Ovary (tissue), 9 donors: ENCODE data around the gene FIZ1. TPM values are rescaled to one million over a fixed set of nuclear protein-coding genes. Genes with fewer than 3 reads are reported as not detected.

Experiments used
- DNase-seq, 5 donors: peaks; one replicate each; pipeline ENCODE4 v3.0.0-alpha.2; 2019 to 2020
- H3K27ac ChIP-seq, 2 donors: fragments of 200-600 bp; one replicate each; pipeline versions ENCODE4 v1.5.1 to v1.8.0; 2019 to 2022
- H3K27me3 ChIP-seq: fragments of 200-600 bp; one replicate; pipeline ENCODE4 v1.8.0; 2022
- H3K36me3 ChIP-seq: fragments of 200-600 bp; sonication (generic); one replicate; pipeline ENCODE4 v1.5.1; 2019
- H3K4me1 ChIP-seq: one replicate; pipeline ENCODE4 v1.8.1; 2013; ENCODE audit warnings: mild to moderate bottlenecking, moderate library complexity; ENCODE audit not compliant: insufficient read depth
- H3K4me3 ChIP-seq: fragments of 200-600 bp; sonication (generic); one replicate; pipeline ENCODE4 v1.5.1; 2017
- H3K9me3 ChIP-seq, 2 donors: fragments of 200-600 bp in 1 of 2; sonication (generic) in 1 of 2; one replicate each; pipeline versions ENCODE4 v1.5.1 to v1.8.1; 2013 to 2019; ENCODE audit warnings: mild to moderate bottlenecking in 1 of 2, moderate library complexity in 1 of 2
- CTCF ChIP-seq, 3 donors: fragments of 450-650 bp in 2 of 3; fragments of 200-600 bp in 1 of 3; IDR thresholded peaks; one replicate each; pipeline versions ENCODE4 v1.5.1 to v1.8.0; 2016 to 2022; ENCODE audit warnings: antibody characterized with exemption in 3 of 3, mild to moderate bottlenecking in 1 of 3
- EP300 ChIP-seq: sonication (generic); formaldehyde crosslinking; IDR thresholded peaks from one replicate; pipeline ENCODE4 v1.6.1; 2017; ENCODE audit warnings: antibody characterized with exemption
- POLR2A ChIP-seq: fragments of 450-650 bp; IDR thresholded peaks from one replicate; pipeline ENCODE4 v1.6.1; 2017; ENCODE audit warnings: antibody characterized with exemption, mild to moderate bottlenecking, moderate library complexity
- WGBS, 3 donors: extraction: QIAGEN DNeasy Blood & Tissue Kit in 1 of 3; methylation state at CpG; one replicate each; pipeline versions ENCODE4 v1.1.5 to v1.1.7; 2013 to 2017; 5-methylcytosine and 5-hydroxymethylcytosine counted together
- intact Hi-C, 4 donors: fragments of 100-400 bp; cut with DNase I; formaldehyde crosslinking; loops; one replicate each; pipeline versions ENCODE4 v1.11.0 to v1.15.1; 2022 to 2023
- polyA plus RNA-seq, 2 donors: library from polyadenylated mRNA; stranded (reverse); fragments of 200-250 nt in 1 of 2; fragments of 350-450 nt in 1 of 2; fragmentation: Illumina TruSeq in 1 of 2; extraction: RNeasy Lipid Tissue Mini Kit (QIAGEN cat#74804) in 1 of 2; gene quantifications; one replicate each; pipeline ENCODE4 v1.2.3, GENCODE V29; 2013 to 2014
- total RNA-seq, 7 donors: library from RNA; depleted of rRNA in 2 of 7; stranded (reverse); fragments of >200 nt in 2 of 7; fragmentation: NEBNext Ultra II Directional in 3 of 7; extraction: Animal tissue kit (Norgen Biotek cat#: 25700) in 3 of 7; gene quantifications; one replicate each; pipeline versions ENCODE4 v1.1.0 to v1.2.4, GENCODE V29; 2016 to 2023
- donor health status: DM: no; HTN: no; CAD: no; lungs with moderate emphysema.
- donor health status: DM: no; HTN: no; CAD: no.
- donor health status: Bipolar disorder and iron deficiency.
- donor health status: DM: yes; HTN: yes; CAD: no.
- donor health status: DM: no; HTN: no; CAD: no.
- donor health status: DM: yes; HTN: yes; CAD: no.

Gene FIZ1
- total and polyA plus RNA-seq, 9 donors, result 3.6 to 22.7 (median 13.4) TPM

GRCh38 chr19:55601084-55601483 lies 1.8 kb upstream of the FIZ1 start:
- Histone ChIP-seq H3K27ac (peak overlapping the region in 1 of 2 donors; percentile 99), H3K9me3 (no peaks in the 10 kb centered on the region), H3K27me3 (no peaks in the 10 kb centered on the region), H3K36me3 (no peaks in the 10 kb centered on the region), H3K4me1 (peaks cover 2% of the 10 kb centered on the region), H3K4me3 (peak overlapping the region; percentile 96)
- intact Hi-C loops, result no loop called here
- DNase-seq, result no peak
- no peak for TF ChIP-seq EP300
- no peak for TF ChIP-seq POLR2A
- no peak for TF ChIP-seq CTCF (IDR thresholded peaks at IDR 0.05)
- WGBS, 3 donors, result 83 to 86% (median 83%) methylated on average over 4 of the region's 4 CpGs

DNA sequence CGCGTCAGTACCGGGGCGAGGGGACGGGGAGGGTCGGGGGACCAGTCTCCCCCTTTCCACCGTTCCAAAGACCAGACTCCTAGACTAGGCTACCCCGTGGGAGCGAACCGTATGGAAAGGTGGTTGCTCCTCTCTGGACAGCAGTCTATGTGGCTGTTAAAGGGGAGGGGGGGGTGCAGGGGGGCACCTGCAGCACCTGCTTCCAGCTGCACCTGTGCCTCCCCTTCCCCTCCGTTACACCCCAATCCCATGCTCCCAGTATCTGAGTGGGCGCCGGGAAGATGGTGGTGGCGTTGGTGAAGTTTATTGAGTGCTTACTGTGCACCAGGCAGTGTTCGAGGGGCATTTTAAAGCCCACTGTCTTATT lies 1.3 kb upstream of the FIZ1 start:
- Histone ChIP-seq H3K9me3 (no peaks in the 10 kb centered on the region), H3K4me3 (peak overlapping the region; percentile 96), H3K27ac (peak overlapping the region; percentile 90 to 99), H3K4me1 (peaks cover 2% of the 10 kb centered on the region), H3K36me3 (no peaks in the 10 kb centered on the region), H3K27me3 (no peaks in the 10 kb centered on the region)
- WGBS, 3 donors, result 3 to 5% (median 4%) methylated on average over 12 to 15 of the region's 15 CpGs
- intact Hi-C loops, result no loop called here
- no peak for TF ChIP-seq CTCF (IDR thresholded peaks at IDR 0.05)
- TF ChIP-seq POLR2A, result peak; percentile 17
- no peak for DNase-seq

DNA sequence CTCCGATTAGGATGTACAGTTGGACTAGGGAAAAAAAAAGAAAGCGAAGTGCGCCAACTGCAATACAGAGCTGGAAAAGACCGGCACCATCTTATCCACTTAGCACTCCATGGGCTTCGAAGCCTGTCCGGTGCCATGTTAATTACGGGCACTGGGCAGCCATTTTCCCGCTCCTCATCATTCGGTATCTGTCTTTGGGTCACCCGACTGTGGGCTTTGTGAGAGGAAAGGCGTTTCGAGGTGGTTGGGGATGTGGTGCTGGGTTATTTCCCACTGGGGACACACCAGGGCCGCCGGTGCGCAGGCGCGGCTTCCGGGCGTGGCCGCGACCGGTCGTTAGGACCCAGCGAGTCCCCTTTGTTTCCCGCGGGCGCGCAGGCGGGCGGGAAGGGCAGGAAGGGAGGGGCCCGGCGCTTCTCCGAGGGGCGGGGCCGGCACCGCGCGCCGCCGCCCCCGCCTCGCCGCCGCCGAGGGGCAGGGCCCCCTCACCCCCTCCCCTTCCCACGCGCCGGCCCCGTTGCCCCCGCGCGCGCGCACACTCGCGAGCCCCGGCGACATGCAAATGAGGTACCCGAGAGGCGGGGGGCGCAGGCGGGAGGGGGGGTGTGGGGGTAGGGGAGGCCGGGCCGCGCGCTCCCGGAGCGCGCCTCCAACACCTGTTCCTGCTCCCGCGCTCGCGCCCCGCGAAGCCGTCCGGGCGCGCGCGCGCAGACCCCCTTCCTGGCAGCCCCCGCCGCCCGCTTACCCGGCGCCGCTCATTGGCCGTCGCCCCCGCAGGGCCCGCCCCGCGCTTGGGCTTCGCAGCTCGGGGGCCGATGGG lies 735 bp upstream of the FIZ1 start, which contains the start of gene ZNF524:
Gene ZNF524, plus strand, starts transcription at position 447 of the 820 bp plus-strand sequence. CDS start 1,825 bp downstream, outside the sequence.
- Histone ChIP-seq H3K4me1 (peaks cover 2% of the 10 kb centered on the region), H3K4me3 (peak within 1 kb of the TSS; percentile 96), H3K36me3 (no peaks in the 10 kb centered on the region), H3K27ac (peak within 1 kb of the TSS; percentile 90 to 99), H3K9me3 (no peaks in the 10 kb centered on the region), H3K27me3 (no peaks in the 10 kb centered on the region)
- peak; percentile 86 to 90 (median 88) for DNase-seq
- intact Hi-C loops, result no loop called here
- WGBS, 3 donors, result 0% methylated on average over 64 to 93 of the region's 97 CpGs
- TF ChIP-seq CTCF (IDR thresholded peaks at IDR 0.05) (peak in 1 of 3 donors; percentile 28), POLR2A (peak; percentile 17), EP300 (peak; percentile 54)

DNA sequence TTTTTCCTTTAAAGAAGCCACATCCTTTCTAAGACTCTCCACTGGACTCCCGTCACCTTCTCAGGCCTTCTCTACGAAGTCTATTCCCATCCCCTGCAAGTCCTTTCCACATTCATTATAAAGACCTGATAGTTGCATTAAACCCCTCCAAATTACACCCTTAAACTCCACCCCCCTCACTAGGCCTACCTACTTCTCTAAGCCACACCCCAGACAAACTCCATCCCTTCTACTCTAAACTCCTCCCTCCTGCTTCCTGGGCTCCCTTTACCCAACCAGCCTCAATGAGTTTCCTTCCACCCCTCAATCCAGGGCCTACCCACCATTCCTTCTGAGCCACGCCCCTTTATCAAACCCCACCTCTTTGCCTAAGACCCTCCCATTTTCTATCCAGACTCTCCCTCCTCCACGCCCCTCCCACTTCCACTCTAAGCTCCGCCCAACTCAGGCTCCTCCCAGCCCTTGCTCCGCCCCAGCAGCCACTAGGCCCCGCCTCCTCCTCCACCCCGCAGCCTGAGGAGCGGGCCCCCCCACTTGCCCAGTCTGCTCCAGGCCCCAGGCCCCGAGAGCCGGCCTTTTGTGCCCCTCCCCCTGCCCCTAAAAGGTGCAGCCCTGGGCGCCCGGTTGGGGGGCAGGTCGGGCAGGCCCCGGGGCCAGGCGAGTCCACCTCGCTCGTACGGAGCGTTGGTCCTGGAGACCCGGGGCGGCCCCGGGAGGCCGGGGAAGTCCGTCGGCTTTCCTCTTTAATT lies 424 bp downstream of the FIZ1 start:
- Histone ChIP-seq H3K4me3 (peak overlapping the region; percentile 96), H3K27ac (peak overlapping the region; percentile 90 to 99), H3K9me3 (no peaks in the 10 kb centered on the region), H3K27me3 (no peaks in the 10 kb centered on the region), H3K4me1 (no peaks in the 10 kb centered on the region), H3K36me3 (no peaks in the 10 kb centered on the region)
- TF ChIP-seq EP300, result no peak
- peak in 1 of 3 donors; percentile 7 for TF ChIP-seq CTCF (IDR thresholded peaks at IDR 0.05)
- TF ChIP-seq POLR2A, result peak; percentile 25
- intact Hi-C loops, result no loop called here
- WGBS, 3 donors, result 5 to 6% (median 6%) methylated on average over 25 to 26 of the region's 26 CpGs
- DNase-seq, result peak; percentile 93 to 98 (median 96)
